HCT116 (cell line): ENCODE results near the gene IL1RAP. TPM values are rescaled to one million over a fixed set of nuclear protein-coding genes. Genes with fewer than 3 reads are reported as not detected.

Experiments
- ATAC-seq: fragments of 200-7000 bp; cut with Tn5 transposase; 2 replicates; pipeline ENCODE4 v1.9.1; 2020; ENCODE audit warnings: mild to moderate bottlenecking, moderate library complexity
- BruUV-seq: library from RNA; stranded (reverse); fragments of 400-500 nt; replicated peaks from 2 replicates; lab custom pipeline; 2021; lab: Mats Ljungman, UMichigan
- CTCF ChIA-PET: fragments of 300-600 bp; sonication (Branson Sonifier 250); formaldehyde crosslinking; loops from one replicate; lab custom pipeline; 2021; ENCODE audit warnings: antibody characterized with exemption; lab: Charles Lee
- POLR2A ChIA-PET: fragments of 300-600, 350-600 bp; sonication (Branson Sonifier 250); formaldehyde crosslinking; loops from one replicate; lab custom pipeline; 2021; ENCODE audit warnings: antibody characterized with exemption; lab: Charles Lee
- RAD21 ChIA-PET, 2 experiments: fragments of 300-600 bp; sonication (Branson Sonifier 250); formaldehyde crosslinking; loops; one replicate each; lab custom pipeline; 2023; ENCODE audit warnings: low total read pairs in 2 of 2; ENCODE audit not compliant: uncharacterized antibody in 2 of 2, unreplicated experiment in 2 of 2, low non-redundant PET in 1 of 2; lab: Charles Lee
- DNase-seq: peaks from one replicate; pipeline ENCODE4 v3.0.0-alpha.2; 2010; ENCODE audit warnings: low read depth, low spot score
- H2AFZ ChIP-seq: fragments of 200-600 bp; shearing (Covaris generic), sonication (generic); 2 replicates; pipeline ENCODE4 v1.6.1; 2017; ENCODE audit warnings: low read depth, mixed run types, mixed read lengths, antibody characterized with exemption, low read length; ENCODE audit not compliant: poor library complexity, severe bottlenecking
- H3K27ac ChIP-seq: 2 replicates; pipeline ENCODE4 v1.5.1; 2012; ENCODE audit warnings: low read depth, low read length
- H3K27me3 ChIP-seq: fragments of 200-600 bp; sonication (generic); 2 replicates; pipeline ENCODE4 v1.6.1; 2016; ENCODE audit warnings: mixed run types, low read length, mixed read lengths; ENCODE audit not compliant: insufficient read depth
- H3K36me3 ChIP-seq, 2 experiments: fragments of 200-500 bp in 1 of 2; fragments of 200-600 bp in 1 of 2; sonication (Bioruptor generic) in 1 of 2; sonication (generic) in 1 of 2; 2 replicates each; pipeline versions ENCODE4 v1.5.1 to v1.6.1; 2014 to 2016; ENCODE audit warnings: low read length in 2 of 2, inconsistent platforms in 1 of 2, mixed read lengths in 1 of 2, mixed run types in 1 of 2; ENCODE audit not compliant: insufficient read depth in 2 of 2, control insufficient read depth in 1 of 2
- H3K4me1 ChIP-seq, 2 experiments: fragments of 200-600 bp in 1 of 2; sonication (generic) in 1 of 2; 2 replicates each; pipeline versions ENCODE4 v1.5.1 to v1.6.1; 2012 to 2017; ENCODE audit warnings: low read length in 2 of 2, inconsistent platforms in 1 of 2, mild to moderate bottlenecking in 1 of 2, mixed read lengths in 1 of 2, mixed run types in 1 of 2, moderate library complexity in 1 of 2; ENCODE audit not compliant: insufficient read depth in 2 of 2, control insufficient read depth in 1 of 2
- H3K4me2 ChIP-seq: fragments of 200-600 bp; sonication (generic); 2 replicates; pipeline ENCODE4 v1.6.1; 2017; ENCODE audit warnings: mixed run types, low read length, mixed read lengths
- H3K4me3 ChIP-seq, 2 experiments: fragments of 200-600 bp in 1 of 2; sonication (generic) in 1 of 2; replicated peaks in 1 of 2; 2 replicates each; pipeline ENCODE4 v1.5.1; 2011 to 2016; ENCODE audit warnings: low read length in 2 of 2, control low read depth in 1 of 2, low read depth in 1 of 2, mild to moderate bottlenecking in 1 of 2, mixed read lengths in 1 of 2, mixed run types in 1 of 2
- H3K79me2 ChIP-seq: fragments of 200-600 bp; sonication (generic); 2 replicates; pipeline ENCODE4 v1.6.1; 2017; ENCODE audit warnings: mild to moderate bottlenecking, mixed run types, low read length, moderate library complexity, mixed read lengths; ENCODE audit not compliant: insufficient read depth
- H3K9ac ChIP-seq: fragments of 200-600 bp; sonication (generic); 2 replicates; pipeline ENCODE4 v1.6.1; 2016; ENCODE audit warnings: low read length, mixed read lengths
- H3K9me2 ChIP-seq: fragments of 200-600 bp; sonication (generic), shearing (Covaris generic); 2 replicates; pipeline ENCODE4 v1.6.1; 2017; ENCODE audit warnings: mixed run types, mild to moderate bottlenecking, moderate library complexity; ENCODE audit not compliant: insufficient read depth
- H3K9me3 ChIP-seq, 2 experiments: fragments of 200-500 bp in 1 of 2; fragments of 200-600 bp in 1 of 2; sonication (Bioruptor generic) in 1 of 2; sonication (generic) in 1 of 2; 2 replicates each; pipeline ENCODE4 v1.6.1; 2014 to 2017; ENCODE audit warnings: low read length in 2 of 2, mixed read lengths in 2 of 2, inconsistent platforms in 1 of 2, low read depth in 1 of 2, mild to moderate bottlenecking in 1 of 2, mixed run types in 1 of 2, moderate library complexity in 1 of 2; ENCODE audit not compliant: control insufficient read depth in 1 of 2, insufficient read depth in 1 of 2
- H4K20me1 ChIP-seq: fragments of 200-600 bp; sonication (generic), shearing (Covaris generic); 2 replicates; pipeline ENCODE4 v1.6.1; 2017; ENCODE audit warnings: mixed run types, mild to moderate bottlenecking, moderate library complexity; ENCODE audit not compliant: insufficient read depth
- CEBPB ChIP-seq: IDR thresholded peaks from 2 replicates; pipeline ENCODE4 v1.6.1; 2012; ENCODE audit warnings: low read depth
- EGR1 ChIP-seq: IDR thresholded peaks from 2 replicates; pipeline ENCODE4 v1.6.1; 2012; ENCODE audit warnings: low read depth
- EZH2 ChIP-seq: fragments of 200-600 bp; sonication (generic); IDR thresholded peaks from 2 replicates; pipeline ENCODE4 v1.6.1; 2017; ENCODE audit warnings: antibody characterized with exemption, mixed run types
- EZH2phosphoT487 ChIP-seq: fragments of 200-600 bp; IDR thresholded peaks from 2 replicates; pipeline ENCODE4 v1.6.1; 2018; ENCODE audit warnings: antibody characterized with exemption, borderline replicate concordance
- JUND ChIP-seq: IDR thresholded peaks from 2 replicates; pipeline ENCODE4 v1.6.1; 2012
- POLR2A ChIP-seq: IDR thresholded peaks from 2 replicates; pipeline ENCODE4 v1.7.0; 2011; ENCODE audit warnings: borderline replicate concordance; ENCODE audit not compliant: insufficient read depth, insufficient read length; ENCODE audit errors: extremely low read depth
- RAD21 ChIP-seq: IDR thresholded peaks from 2 replicates; pipeline ENCODE4 v1.6.1; 2012; ENCODE audit warnings: low read depth, mild to moderate bottlenecking
- SP1 ChIP-seq: IDR thresholded peaks from 2 replicates; pipeline ENCODE4 v1.6.1; 2012; ENCODE audit warnings: low read depth
- YY1 ChIP-seq: IDR thresholded peaks from 2 replicates; pipeline ENCODE4 v1.6.1; 2011; ENCODE audit warnings: low read length, low read depth, moderate library complexity, mild to moderate bottlenecking; ENCODE audit not compliant: insufficient replicate concordance; ENCODE audit errors: extremely low read depth
- intact Hi-C: fragments of 100-400 bp; cut with micrococcal nuclease; formaldehyde crosslinking; loops from 2 replicates; pipeline ENCODE4 v1.10.0; 2022
- total RNA-seq: library from RNA; stranded (reverse); gene quantifications from one replicate; pipeline ENCODE4 v1.2.1, GENCODE V29; 2021; ENCODE audit not compliant: unreplicated experiment
- TF ChIP-seq, protein P1 (sequence below): IDR thresholded peaks from 2 replicates; pipeline ENCODE4 v1.6.1; 2011; ENCODE audit warnings: mild to moderate bottlenecking, low read length, moderate library complexity; ENCODE audit not compliant: insufficient replicate concordance; ENCODE audit errors: extremely low read depth
- TF ChIP-seq, protein P2 (sequence below): IDR thresholded peaks from 2 replicates; pipeline ENCODE4 v1.6.1; 2012

IL1RAP gene
- total RNA-seq, 1 experiment from 2014 or later = 5.8 TPM

GRCh38 chr3:190556351-190556750 lies 42.5 kb downstream of the IL1RAP start:
- ATAC-seq = no peak
- no peak overlapping the region for H2AFZ ChIP-seq
- H3K27me3 ChIP-seq = no peaks in the 10 kb centered on the region
- ChIA-PET POLR2A (no interaction called here), RAD21 (no interaction called here), CTCF (no interaction called here)
- H3K9me2 ChIP-seq = no peaks in the 10 kb centered on the region
- no peak overlapping the region for H3K27ac ChIP-seq
- no peaks in the 10 kb centered on the region for H3K4me1 ChIP-seq
- no peak overlapping the region for H3K4me3 ChIP-seq
- BruUV-seq = no TSS peak
- no peaks in the 10 kb centered on the region for H3K9me3 ChIP-seq
- H4K20me1 ChIP-seq = no peaks in the 10 kb centered on the region
- no peak for TF ChIP-seq CEBPB
- TF ChIP-seq, protein P1, sequence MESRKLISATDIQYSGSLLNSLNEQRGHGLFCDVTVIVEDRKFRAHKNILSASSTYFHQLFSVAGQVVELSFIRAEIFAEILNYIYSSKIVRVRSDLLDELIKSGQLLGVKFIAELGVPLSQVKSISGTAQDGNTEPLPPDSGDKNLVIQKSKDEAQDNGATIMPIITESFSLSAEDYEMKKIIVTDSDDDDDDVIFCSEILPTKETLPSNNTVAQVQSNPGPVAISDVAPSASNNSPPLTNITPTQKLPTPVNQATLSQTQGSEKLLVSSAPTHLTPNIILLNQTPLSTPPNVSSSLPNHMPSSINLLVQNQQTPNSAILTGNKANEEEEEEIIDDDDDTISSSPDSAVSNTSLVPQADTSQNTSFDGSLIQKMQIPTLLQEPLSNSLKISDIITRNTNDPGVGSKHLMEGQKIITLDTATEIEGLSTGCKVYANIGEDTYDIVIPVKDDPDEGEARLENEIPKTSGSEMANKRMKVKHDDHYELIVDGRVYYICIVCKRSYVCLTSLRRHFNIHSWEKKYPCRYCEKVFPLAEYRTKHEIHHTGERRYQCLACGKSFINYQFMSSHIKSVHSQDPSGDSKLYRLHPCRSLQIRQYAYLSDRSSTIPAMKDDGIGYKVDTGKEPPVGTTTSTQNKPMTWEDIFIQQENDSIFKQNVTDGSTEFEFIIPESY = no peak
- TF ChIP-seq, protein P2, sequence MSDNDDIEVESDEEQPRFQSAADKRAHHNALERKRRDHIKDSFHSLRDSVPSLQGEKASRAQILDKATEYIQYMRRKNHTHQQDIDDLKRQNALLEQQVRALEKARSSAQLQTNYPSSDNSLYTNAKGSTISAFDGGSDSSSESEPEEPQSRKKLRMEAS = no peak
- TF ChIP-seq JUND = no peak
- no peak for TF ChIP-seq POLR2A
- no peak for TF ChIP-seq SP1
- TF ChIP-seq EGR1 = no peak
- no peak for TF ChIP-seq EZH2phosphoT487
- no peak for TF ChIP-seq YY1
- TF ChIP-seq EZH2 = no peak
- no peak for TF ChIP-seq RAD21
- intact Hi-C loops = no loop called here
- no peak for DNase-seq
- no peak overlapping the region for H3K4me2 ChIP-seq
- no peaks in the 10 kb centered on the region for H3K36me3 ChIP-seq
- no peak overlapping the region for H3K9ac ChIP-seq
- H3K79me2 ChIP-seq = no peaks in the 10 kb centered on the region
